ENCODE results near the gene GTPBP2.
"Not testable (repeated sequence)": the region's sequence is repeated elsewhere in the genome, so short reads cannot be mapped to it uniquely, and the experiment has no call there.

The GTPBP2 gene

GRCh38 chr6:43636308-43636659 lies 7.2 kb upstream of the GTPBP2 start:
- no peak for DNase-seq
- Histone ChIP-seq H3K27me3 (no peaks in the 10 kb centered on the region), H3K9me3 (no peaks in the 10 kb centered on the region), H3K36me3 (peaks cover 13 to 35% (median 34%) of the 10 kb centered on the region in 3 donors), H3K4me3 (peak overlapping the region; percentile 78 to 80), H3K4me1 (peaks cover 0 to 40% (median 30%) of the 10 kb centered on the region in 4 donors), H3K27ac (peak overlapping the region; percentile 86)
- TF ChIP-seq CTCF (IDR thresholded peaks at IDR 0.05): no peak
- intact Hi-C loops (cut with DNase I; ENCODE audit: low total_unique reads): no loop called here

GRCh38 chr6:43635387-43636307 lies 6.6 kb upstream of the GTPBP2 start, which contains the start of gene MAD2L1BP:
MAD2L1BP (plus strand) TSS chr6:43635840; CDS start chr6:43635876, 36 bp downstream.
- Histone ChIP-seq H3K36me3 (peaks cover 12 to 30% (median 28%) of the 10 kb centered on the region in 3 donors), H3K4me3 (peak within 1 kb of the TSS; percentile 78 to 80), H3K27ac (peak within 1 kb of the TSS; percentile 86), H3K9me3 (no peaks in the 10 kb centered on the region), H3K4me1 (peaks cover 0 to 40% (median 30%) of the 10 kb centered on the region in 4 donors), H3K27me3 (no peaks in the 10 kb centered on the region)
- intact Hi-C loops (cut with DNase I; ENCODE audit: low total_unique reads): no loop called here
- peak; percentile 79 to 84 for DNase-seq
- no peak for TF ChIP-seq CTCF (IDR thresholded peaks at IDR 0.05)

GRCh38 chr6:43634702-43635303 lies 5.7 kb upstream of the GTPBP2 start:
- Histone ChIP-seq H3K4me3 (no peak overlapping the region), H3K4me1 (peaks cover 0 to 47% (median 33%) of the 10 kb centered on the region in 4 donors), H3K27me3 (no peaks in the 10 kb centered on the region), H3K27ac (peak overlapping the region; percentile 86), H3K9me3 (no peaks in the 10 kb centered on the region), H3K36me3 (peaks cover 6 to 22% (median 20%) of the 10 kb centered on the region in 3 donors)
- TF ChIP-seq CTCF (IDR thresholded peaks at IDR 0.05): no peak
- DNase-seq: no peak
- intact Hi-C loops (cut with DNase I; ENCODE audit: low total_unique reads): loop anchor here (5.0 kb wide), 1 partner anchor 67 kb away; no protein-coding TSS in a partner anchor

GRCh38 chr6:43633002-43633401 lies 3.9 kb upstream of the GTPBP2 start:
- not testable (repeated sequence) for H3K36me3 ChIP-seq, DNase-seq, H3K4me3 ChIP-seq, H3K27me3 ChIP-seq, H3K27ac ChIP-seq, H3K9me3 ChIP-seq
- H3K4me1 ChIP-seq: peaks cover 0 to 32% (median 27%) of the 10 kb centered on the region in 4 donors
- intact Hi-C loops (cut with DNase I; ENCODE audit: low total_unique reads): loop anchor here (5.0 kb wide), 1 partner anchor 69 kb away; no protein-coding TSS in a partner anchor

GRCh38 chr6:43630980-43631619 lies 2.0 kb upstream of the GTPBP2 start:
- no peaks in the 10 kb centered on the region for H3K27me3 ChIP-seq
- no peak overlapping the region for H3K4me3 ChIP-seq
- no peaks in the 10 kb centered on the region for H3K9me3 ChIP-seq
- intact Hi-C loops (cut with DNase I; ENCODE audit: low total_unique reads): loop anchor here (5.0 kb wide), 1 partner anchor 71 kb away; no protein-coding TSS in a partner anchor
- no peak for TF ChIP-seq CTCF (IDR thresholded peaks at IDR 0.05)
- H3K4me1 ChIP-seq: peaks cover 0 to 30% (median 23%) of the 10 kb centered on the region in 4 donors
- no peak for DNase-seq
- H3K27ac ChIP-seq: peak overlapping the region in 1 of 2 donors; percentile 95
- H3K36me3 ChIP-seq: peaks cover 0 to 5% (median 2%) of the 10 kb centered on the region in 3 donors

Data from tibial artery (tissue), 4 donors.